HUES6 (cell line): ENCODE data around the gene FAM83G.
"Not testable (repeated sequence)": the region's sequence is repeated elsewhere in the genome, so short reads cannot be mapped to it uniquely, and the experiment has no call there.

ENCODE experiments used
- H3K27ac ChIP-seq: 2 replicates; pipeline ENCODE4 v1.7.0; 2013; ENCODE audit warnings: low read depth, mild to moderate bottlenecking, low read length, inconsistent platforms
- H3K27me3 ChIP-seq: 2 replicates; pipeline ENCODE4 v1.6.1; 2013; ENCODE audit warnings: low read length; ENCODE audit not compliant: control insufficient read depth, insufficient read depth
- H3K36me3 ChIP-seq: 2 replicates; pipeline ENCODE4 v1.6.1; 2013; ENCODE audit warnings: low read length; ENCODE audit not compliant: control insufficient read depth, insufficient read depth
- H3K4me1 ChIP-seq: 2 replicates; pipeline ENCODE4 v1.6.1; 2013; ENCODE audit warnings: low read length; ENCODE audit not compliant: control insufficient read depth, insufficient read depth
- H3K4me3 ChIP-seq: 2 replicates; pipeline ENCODE4 v1.5.1; 2013; ENCODE audit warnings: low read depth, low read length
- H3K9ac ChIP-seq: one replicate; pipeline ENCODE4 v1.6.1; 2013; ENCODE audit warnings: mild to moderate bottlenecking, low read length
- H3K9me3 ChIP-seq: 2 replicates; pipeline ENCODE4 v1.6.1; 2013; ENCODE audit warnings: low read depth, low read length; ENCODE audit not compliant: control insufficient read depth, insufficient read depth

Gene FAM83G

DNA sequence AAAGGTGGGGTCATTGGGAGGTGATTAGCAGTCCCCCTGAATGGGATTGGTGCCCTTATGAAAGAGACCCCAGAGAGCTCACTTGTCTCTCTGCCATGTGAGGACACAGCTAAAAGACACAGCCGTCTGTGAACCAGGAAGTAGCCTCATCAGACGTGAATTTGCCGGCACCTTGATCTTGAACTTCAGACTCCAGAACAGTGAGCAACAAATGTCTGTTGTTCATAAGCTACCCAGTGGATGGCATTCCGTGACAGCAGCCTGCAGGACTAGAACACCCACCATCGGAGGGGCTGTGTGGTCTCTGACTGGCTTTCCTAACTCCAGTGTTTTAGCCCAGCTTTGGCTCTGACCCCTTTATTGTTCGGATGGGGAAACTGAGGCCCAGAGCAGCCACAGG lies 33.0 kb upstream of the FAM83G start:
- H3K36me3 ChIP-seq, H3K4me3 ChIP-seq, H3K27me3 ChIP-seq, H3K4me1 ChIP-seq, H3K9ac ChIP-seq, H3K27ac ChIP-seq, H3K9me3 ChIP-seq: not testable (repeated sequence)

DNA sequence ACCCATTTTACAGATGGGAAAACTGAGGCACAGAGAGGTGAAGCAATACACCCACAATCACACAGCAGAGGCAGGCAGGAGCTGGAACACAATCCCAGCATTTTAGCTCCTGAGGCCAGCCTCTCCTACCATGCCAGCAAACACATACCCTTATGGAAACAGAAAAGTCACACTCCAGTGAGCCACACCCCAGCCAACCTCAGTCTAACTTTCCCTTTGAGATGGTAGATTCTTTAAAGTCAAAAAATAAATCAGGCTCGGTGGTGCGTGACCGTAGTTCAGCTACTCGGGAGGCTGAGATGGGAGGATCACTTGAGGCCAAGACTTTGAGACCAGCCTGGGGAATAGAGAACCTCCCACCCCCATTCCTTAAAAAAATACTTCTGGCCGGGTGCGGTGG lies 31.6 kb upstream of the FAM83G start:
- not testable (repeated sequence) for H3K9me3 ChIP-seq, H3K4me1 ChIP-seq, H3K36me3 ChIP-seq, H3K4me3 ChIP-seq, H3K9ac ChIP-seq, H3K27ac ChIP-seq, H3K27me3 ChIP-seq

DNA sequence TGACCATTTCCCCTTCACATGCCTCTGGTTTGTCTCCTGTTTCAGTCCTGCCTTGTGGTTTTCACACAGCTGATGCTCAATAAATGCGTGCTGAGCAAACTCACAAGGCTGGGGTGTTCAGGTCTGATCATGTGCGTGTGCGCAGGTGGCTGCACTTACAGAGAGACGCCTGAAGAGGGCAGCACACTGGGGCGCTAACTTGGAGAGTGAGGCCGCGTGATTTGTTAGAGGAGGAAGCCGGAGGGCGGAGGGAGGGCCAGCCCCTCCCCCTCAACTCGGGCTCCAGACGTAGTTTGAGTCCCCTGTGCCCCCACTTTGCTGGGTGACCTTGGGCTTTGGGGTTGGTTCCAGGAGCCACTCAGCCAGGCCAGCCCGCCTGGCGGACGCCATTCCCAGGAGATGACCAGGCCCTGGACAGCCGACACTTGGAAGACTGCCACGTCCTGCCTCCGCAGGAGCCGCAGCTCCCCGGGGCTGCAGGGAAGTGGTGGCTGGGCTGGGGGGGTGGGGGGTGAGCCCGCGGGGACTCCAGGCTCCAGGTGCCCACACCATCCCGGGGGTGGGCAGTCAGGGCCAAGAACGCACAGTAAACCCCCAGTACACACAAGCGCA lies 27.9 kb upstream of the FAM83G start:
- H3K36me3 ChIP-seq, H3K9ac ChIP-seq, H3K9me3 ChIP-seq, H3K4me1 ChIP-seq, H3K27ac ChIP-seq, H3K27me3 ChIP-seq, H3K4me3 ChIP-seq: not testable (repeated sequence)

DNA sequence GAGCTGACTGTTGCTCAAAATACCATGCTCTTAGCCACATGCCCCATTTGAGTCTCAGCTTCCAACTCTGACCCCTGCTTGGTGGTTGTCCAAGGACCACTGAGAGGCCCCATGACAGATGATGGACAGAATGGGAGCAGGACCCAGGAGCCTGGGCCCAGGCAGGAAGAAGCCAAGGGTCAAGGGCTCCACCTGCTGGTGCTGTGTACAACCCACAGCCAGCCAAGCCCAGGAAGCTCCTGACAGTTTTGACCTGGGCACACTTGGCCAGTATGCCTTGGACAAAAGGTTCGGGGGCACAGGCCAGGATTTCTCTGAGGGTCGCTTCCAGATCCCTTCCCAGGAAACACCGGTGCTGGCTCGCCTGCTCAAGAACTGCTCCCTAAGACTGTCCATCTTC lies 27.2 kb upstream of the FAM83G start:
- not testable (repeated sequence) for H3K9ac ChIP-seq, H3K4me3 ChIP-seq, H3K4me1 ChIP-seq, H3K27me3 ChIP-seq, H3K27ac ChIP-seq, H3K9me3 ChIP-seq, H3K36me3 ChIP-seq

DNA sequence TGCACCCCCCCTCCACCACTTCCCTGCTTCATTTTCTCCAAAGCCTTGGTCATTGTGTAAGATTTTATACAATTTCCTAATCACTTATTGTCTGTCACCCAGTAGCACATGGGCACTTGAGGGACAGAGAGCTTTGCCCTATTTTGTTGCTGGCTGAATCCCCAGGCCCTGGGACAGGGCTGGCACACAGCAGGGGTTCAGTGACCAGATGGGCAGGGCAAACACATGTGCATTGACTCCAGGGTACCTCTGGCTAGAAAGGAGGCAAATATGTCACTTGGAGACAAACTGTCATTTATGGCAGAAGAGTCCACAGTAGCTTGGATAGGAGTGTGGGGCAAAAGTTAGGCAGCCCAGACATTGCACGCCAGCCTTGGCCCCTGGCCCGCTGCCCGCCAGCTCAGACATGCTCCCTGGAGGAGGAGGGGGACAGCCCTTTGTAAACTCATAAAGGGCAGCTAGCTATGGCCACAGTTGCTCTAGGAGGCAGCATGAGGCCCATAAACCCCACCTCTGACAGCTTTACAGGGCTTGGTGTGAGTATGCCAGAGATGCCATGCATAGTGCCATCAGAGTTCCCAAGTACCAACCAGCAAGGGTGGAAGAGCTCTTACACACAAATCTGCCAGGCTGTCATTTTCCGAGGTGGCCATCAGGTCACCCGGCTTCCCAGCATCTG lies 26.3 kb upstream of the FAM83G start:
- H3K27me3 ChIP-seq, H3K4me1 ChIP-seq, H3K36me3 ChIP-seq, H3K4me3 ChIP-seq, H3K9me3 ChIP-seq, H3K9ac ChIP-seq, H3K27ac ChIP-seq: not testable (repeated sequence)

DNA sequence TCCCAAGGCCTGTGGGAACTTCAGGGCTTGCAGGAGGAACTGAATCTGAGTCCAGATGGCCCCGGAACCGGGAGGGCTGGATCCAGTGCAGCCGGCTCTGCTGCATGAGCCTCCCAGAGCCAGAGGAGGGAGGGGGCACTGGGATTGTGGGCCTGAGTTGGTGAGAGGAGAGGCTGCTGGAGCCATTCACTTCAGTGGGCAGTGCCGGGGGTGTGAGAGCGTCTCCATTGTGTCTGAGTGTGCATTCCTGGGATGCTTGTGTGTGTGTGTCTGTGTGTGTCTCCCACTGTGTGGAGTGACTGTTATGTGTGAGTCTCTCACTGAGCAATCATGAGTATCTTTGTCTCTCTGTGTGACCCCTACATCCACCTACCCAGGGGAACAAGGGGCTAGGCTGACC lies 25.2 kb upstream of the FAM83G start:
- H3K9ac ChIP-seq, H3K4me1 ChIP-seq, H3K27me3 ChIP-seq, H3K4me3 ChIP-seq, H3K9me3 ChIP-seq, H3K27ac ChIP-seq, H3K36me3 ChIP-seq: not testable (repeated sequence)

DNA sequence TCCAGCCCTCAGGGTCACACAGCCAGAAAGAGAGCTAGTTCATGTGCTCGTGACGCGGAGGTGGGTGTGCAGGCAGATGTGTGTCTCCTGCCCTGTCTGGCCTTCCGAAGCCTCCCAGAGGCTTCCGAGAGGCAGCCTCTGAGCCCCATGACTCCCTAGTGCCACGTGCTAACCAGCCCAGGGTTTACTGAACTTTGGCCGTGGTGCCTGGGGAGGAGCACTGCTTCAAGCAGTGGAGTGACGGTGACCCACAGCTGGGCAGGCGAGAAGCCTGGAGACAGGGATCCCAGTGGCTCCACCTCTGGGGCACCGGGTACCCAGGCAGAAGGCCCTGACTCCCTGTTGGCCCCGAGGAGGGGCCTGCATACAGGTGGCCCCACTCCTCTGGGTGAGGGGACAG lies 24.1 kb upstream of the FAM83G start:
- H3K27ac ChIP-seq, H3K36me3 ChIP-seq, H3K4me1 ChIP-seq, H3K9me3 ChIP-seq, H3K27me3 ChIP-seq, H3K4me3 ChIP-seq, H3K9ac ChIP-seq: not testable (repeated sequence)

DNA sequence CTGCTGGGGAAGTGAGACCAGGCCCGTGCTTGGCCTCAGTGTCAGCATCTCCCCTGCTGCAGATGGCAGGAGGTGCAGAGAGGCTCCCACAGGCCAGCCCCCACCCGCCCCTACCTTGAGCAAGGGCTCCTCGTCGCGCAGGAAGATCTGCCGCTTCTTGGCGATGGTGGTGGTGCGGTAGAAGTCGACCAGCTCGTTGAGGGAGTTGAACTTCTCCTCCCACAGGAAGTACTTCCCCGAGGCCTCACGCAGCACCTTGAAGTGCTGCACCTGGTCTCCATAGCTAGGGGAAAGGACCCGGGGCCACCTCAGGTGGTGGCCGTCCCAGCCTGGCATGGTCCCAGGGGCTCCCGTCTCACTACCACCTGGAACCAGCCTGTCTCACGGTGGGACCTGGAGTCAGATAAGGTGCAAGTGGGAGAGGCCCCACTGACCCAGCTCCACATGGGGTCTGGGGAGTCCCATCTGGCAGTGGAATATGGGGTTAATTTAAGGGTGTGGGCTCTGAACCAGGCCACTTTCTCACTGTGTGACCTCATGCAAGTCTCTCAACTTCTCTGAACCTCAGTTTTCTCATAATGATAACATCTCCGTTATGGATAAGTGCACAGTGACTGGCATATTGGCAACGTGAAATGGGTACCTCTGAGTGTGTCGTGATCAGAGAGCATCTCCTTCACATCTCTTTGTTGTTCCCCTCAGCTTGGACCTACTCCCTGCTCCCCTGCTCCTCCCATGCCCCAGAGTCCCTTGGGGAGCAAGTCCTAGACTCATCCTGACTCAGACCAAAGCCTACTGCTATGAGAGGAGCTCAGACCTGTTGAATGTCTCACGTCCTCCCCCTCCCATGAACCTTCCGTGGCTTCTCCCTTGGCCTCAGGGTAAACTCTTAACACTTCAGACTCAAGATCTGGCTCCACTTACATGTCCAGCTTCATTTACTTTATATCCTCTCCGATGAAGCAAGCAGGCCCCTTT lies 19.8 kb upstream of the FAM83G start:
- Histone ChIP-seq H3K9me3 (no peaks in the 10 kb centered on the region), H3K9ac (no peak overlapping the region), H3K27me3 (no peaks in the 10 kb centered on the region), H3K4me1 (0 out of 2 replicates have a peak, but pooled peaks cover under 1% of the 10 kb centered on the region), H3K36me3 (no peaks in the 10 kb centered on the region), H3K4me3 (no peak overlapping the region), H3K27ac (no peak overlapping the region)

DNA sequence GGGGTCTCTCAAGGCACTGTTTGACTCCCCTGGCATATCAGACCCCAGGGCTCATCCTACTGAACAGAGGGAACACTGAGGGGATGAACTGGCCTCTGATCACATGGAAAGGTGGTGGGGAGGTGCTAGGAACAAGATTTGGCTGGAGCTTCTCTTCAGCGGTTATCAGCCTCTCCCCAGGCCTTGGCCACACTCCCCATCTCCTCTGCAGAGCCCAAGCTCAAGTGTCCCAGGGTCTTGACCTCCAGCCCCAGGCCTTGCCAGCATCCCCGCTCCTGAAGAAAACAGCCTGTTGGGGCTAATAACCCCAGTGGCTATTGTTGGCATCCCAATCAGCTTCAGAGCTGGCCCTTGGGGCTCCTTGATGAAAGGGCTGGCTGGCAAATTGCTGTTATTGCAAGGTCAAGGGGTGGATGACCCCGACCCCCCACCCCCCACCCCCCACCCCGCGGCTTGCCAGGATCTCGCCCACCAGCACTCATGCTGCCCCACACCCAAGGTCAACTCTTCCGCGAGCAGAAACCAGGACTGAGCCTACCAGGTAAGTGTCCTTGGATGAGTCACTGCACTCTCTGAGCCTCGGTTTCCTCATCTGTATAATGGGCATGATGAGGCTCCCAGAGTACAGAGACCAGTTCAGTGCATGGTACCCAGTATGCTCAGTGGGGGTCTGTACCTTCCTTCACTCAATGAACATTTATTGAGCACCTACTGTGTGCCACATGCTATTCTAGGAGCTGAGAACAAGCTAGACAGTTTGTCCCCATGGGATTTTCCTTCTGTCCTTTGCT lies 18.8 kb upstream of the FAM83G start:
- Histone ChIP-seq H3K4me1 (peaks cover 4% of the 10 kb centered on the region; the same call in 1 of the 2 replicates), H3K4me3 (no peak overlapping the region), H3K9me3 (no peaks in the 10 kb centered on the region), H3K27ac (no peak overlapping the region), H3K36me3 (no peaks in the 10 kb centered on the region), H3K9ac (no peak overlapping the region), H3K27me3 (no peaks in the 10 kb centered on the region)

DNA sequence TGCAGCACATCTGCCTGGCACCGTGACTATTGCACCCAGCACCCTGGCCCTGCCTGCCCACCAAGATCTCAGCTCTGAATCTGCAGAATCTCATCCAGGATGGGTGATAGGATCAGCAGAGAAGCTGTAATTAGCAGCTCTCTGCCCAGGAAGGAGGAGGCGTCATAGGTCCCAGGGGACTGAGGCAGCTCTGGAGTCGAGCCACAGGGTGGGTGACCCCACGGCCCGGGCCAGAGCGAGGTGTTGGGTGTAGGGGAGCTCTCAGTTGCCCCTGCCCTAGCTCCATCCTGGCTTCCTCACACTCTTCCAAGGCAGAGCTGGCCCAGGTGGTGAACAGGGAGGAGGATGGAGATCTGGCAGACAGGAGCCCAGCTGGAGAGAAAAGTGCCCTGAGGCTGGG lies 18.2 kb upstream of the FAM83G start:
- Histone ChIP-seq H3K4me3 (no peak overlapping the region), H3K9ac (no peak overlapping the region), H3K4me1 (peaks cover 4% of the 10 kb centered on the region; the same call in 1 of the 2 replicates), H3K27me3 (no peaks in the 10 kb centered on the region), H3K9me3 (no peaks in the 10 kb centered on the region), H3K27ac (no peak overlapping the region), H3K36me3 (no peaks in the 10 kb centered on the region)
